Keratinocyte (primary cell): Measurements from ENCODE around the gene CORO2A. TPM values are rescaled to one million over a fixed set of nuclear protein-coding genes. Genes with fewer than 3 reads are reported as not detected.
A peak's percentile ranks its signal among the peaks of the same experiment; 100 is the strongest.

Source experiments
- DNase-seq: peaks from one replicate; pipeline ENCODE4 v3.0.0-alpha.2; 2011; ENCODE audit warnings: low read depth, missing footprints, low spot score
- FAIRE-seq: peaks from 2 replicates; lab custom pipeline; 2011; peaks lifted over from hg19 to GRCh38; lab: Jason Lieb, UNC
- H2AFZ ChIP-seq: 2 replicates; pipeline ENCODE4 v1.6.0; 2012; ENCODE audit warnings: low read length, control low read depth, inconsistent platforms; ENCODE audit not compliant: control insufficient read depth
- H3K27ac ChIP-seq: 2 replicates; pipeline ENCODE4 v1.5.1; 2011; ENCODE audit warnings: low read length; ENCODE audit not compliant: control insufficient read depth, insufficient read depth
- H3K27me3 ChIP-seq: 3 replicates; pipeline ENCODE4 v1.6.0; 2011; ENCODE audit warnings: low read length; ENCODE audit not compliant: control insufficient read depth, insufficient read depth; ENCODE audit errors: extremely low read depth
- H3K36me3 ChIP-seq, 2 experiments: 2 replicates in 1 of 2; 3 replicates in 1 of 2; pipeline ENCODE4 v1.5.1; 2011; ENCODE audit warnings: low read length in 2 of 2, mild to moderate bottlenecking in 1 of 2; ENCODE audit not compliant: control insufficient read depth in 2 of 2, insufficient read depth in 2 of 2; ENCODE audit errors: extremely low read depth in 1 of 2
- H3K4me1 ChIP-seq: 3 replicates; pipeline ENCODE4 v1.5.1; 2011; ENCODE audit warnings: low read length; ENCODE audit not compliant: control insufficient read depth, insufficient read depth; ENCODE audit errors: extremely low read depth
- H3K4me2 ChIP-seq: 3 replicates; pipeline ENCODE4 v1.6.0; 2011; ENCODE audit warnings: low read depth, low read length; ENCODE audit not compliant: control insufficient read depth, insufficient read depth; ENCODE audit errors: extremely low read depth
- H3K4me3 ChIP-seq, 3 experiments: fragments of 200-600 bp in 1 of 3; sonication (generic) in 1 of 3; 2 replicates in 2 of 3; 3 replicates in 1 of 3; pipeline ENCODE4 v1.5.1; 2011 to 2016; ENCODE audit warnings: low read length in 3 of 3, mild to moderate bottlenecking in 3 of 3, control low read depth in 2 of 3, inconsistent platforms in 1 of 3, low read depth in 1 of 3, mixed read lengths in 1 of 3, mixed run types in 1 of 3, moderate library complexity in 1 of 3; ENCODE audit not compliant: control insufficient read depth in 2 of 3, insufficient read depth in 2 of 3; ENCODE audit errors: extremely low read depth in 1 of 3
- H3K79me2 ChIP-seq: 2 replicates; pipeline ENCODE4 v1.6.0; 2012; ENCODE audit warnings: low read length; ENCODE audit not compliant: control insufficient read depth, insufficient read depth
- H3K9ac ChIP-seq: 3 replicates; pipeline ENCODE4 v1.6.0; 2011; ENCODE audit warnings: low read length; ENCODE audit not compliant: control insufficient read depth, insufficient read depth; ENCODE audit errors: extremely low read depth
- H3K9me1 ChIP-seq: 3 replicates; pipeline ENCODE4 v1.6.0; 2011; ENCODE audit warnings: low read length; ENCODE audit not compliant: control insufficient read depth, insufficient read depth; ENCODE audit errors: extremely low read depth
- H3K9me3 ChIP-seq: 2 replicates; pipeline ENCODE4 v1.5.1; 2012; ENCODE audit warnings: low read depth, low read length; ENCODE audit not compliant: control insufficient read depth
- H4K20me1 ChIP-seq: 3 replicates; pipeline ENCODE4 v1.6.0; 2011; ENCODE audit warnings: low read length; ENCODE audit not compliant: control insufficient read depth, insufficient read depth; ENCODE audit errors: extremely low read depth
- CTCF ChIP-seq, 3 experiments: IDR thresholded peaks in 1 of 3; conservative IDR thresholded peaks in 1 of 3; optimal IDR thresholded peaks in 1 of 3; 2 replicates in 2 of 3; 3 replicates in 1 of 3; pipeline versions ENCODE3 to v1.5.1; 2011; ENCODE audit warnings: low read length in 3 of 3, mild to moderate bottlenecking in 3 of 3, moderate library complexity in 2 of 3, control low read depth in 1 of 3, inconsistent platforms in 1 of 3; ENCODE audit not compliant: insufficient read depth in 2 of 3; ENCODE audit errors: extremely low read depth in 1 of 3
- EZH2 ChIP-seq: IDR thresholded peaks from one replicate; pipeline ENCODE4 v1.6.1; 2012; ENCODE audit warnings: inconsistent platforms, mild to moderate bottlenecking, low read length, moderate library complexity
- dilution Hi-C: fragments of 300-500 bp; cut with MboI; formaldehyde crosslinking; loops from one replicate; pipeline ENCODE4 v1.7.0; 2020; ENCODE audit warnings: low sequenced_read_pairs; ENCODE audit not compliant: extremely low pct_ligation_motif_present
- polyA plus RNA-seq, 5 experiments: library from polyadenylated mRNA; depleted of rRNA in 3 of 5; stranded (reverse) in 3 of 5; stranded (forward) in 1 of 5; unstranded in 1 of 5; fragments of >200 nt; gene quantifications; 1 replicate in 1 of 5; 2 replicates in 3 of 5; 3 replicates in 1 of 5; pipeline versions ENCODE4 v1.2.1 to v1.2.3, GENCODE V29; 2011 to 2012; ENCODE audit warnings: missing spikeins in 2 of 5, low read depth in 1 of 5, low replicate concordance in 1 of 5

Gene CORO2A
- polyA plus RNA-seq, 1 donor (not counting 4 experiments of a cell fraction or from before 2014, with no cell fraction given), result 31.7 TPM

GRCh38 chr9:98101416-98101815 is 91.0 kb downstream of the CORO2A start:
- Histone ChIP-seq H3K27ac (no peak overlapping the region), H3K4me3 (no peak overlapping the region), H2AFZ (no peak overlapping the region), H3K9ac (no peak overlapping the region), H3K4me2 (no peak overlapping the region), H4K20me1 (no peaks in the 10 kb centered on the region), H3K79me2 (peaks cover 23% of the 10 kb centered on the region), H3K9me1 (peaks cover 2% of the 10 kb centered on the region), H3K27me3 (no peaks in the 10 kb centered on the region), H3K4me1 (peaks cover 31% of the 10 kb centered on the region), H3K9me3 (no peaks in the 10 kb centered on the region), H3K36me3 (peaks cover 5 to 15% of the 10 kb centered on the region in 2 experiments)
- no peak for DNase-seq
- TF ChIP-seq EZH2, result no peak
- no peak for TF ChIP-seq CTCF (optimal IDR thresholded peaks at IDR 0.05 in 1 of 3, IDR thresholded peaks at IDR 0.05 in 1 of 3, conservative IDR thresholded peaks at IDR 0.05 in 1 of 3; ENCODE audit: extremely low read depth in 1 of 3, insufficient read depth in 2 of 3, low read length in 3 of 3)
- dilution Hi-C loops, result no loop called here
- no peak for FAIRE-seq

GRCh38 chr9:98100456-98100855 is 92.0 kb downstream of the CORO2A start:
- peak overlapping the region; percentile 49 for H3K9ac ChIP-seq
- no peak overlapping the region for H3K4me3 ChIP-seq
- no peaks in the 10 kb centered on the region for H3K9me3 ChIP-seq
- DNase-seq (no peak), FAIRE-seq (no peak)
- H3K27me3 ChIP-seq, result no peaks in the 10 kb centered on the region
- H4K20me1 ChIP-seq, result no peaks in the 10 kb centered on the region
- no peak overlapping the region for H2AFZ ChIP-seq
- no peak for TF ChIP-seq CTCF (optimal IDR thresholded peaks at IDR 0.05 in 1 of 3, IDR thresholded peaks at IDR 0.05 in 1 of 3, conservative IDR thresholded peaks at IDR 0.05 in 1 of 3; ENCODE audit: extremely low read depth in 1 of 3, insufficient read depth in 2 of 3, low read length in 3 of 3)
- TF ChIP-seq EZH2, result no peak
- peaks cover 2% of the 10 kb centered on the region for H3K9me1 ChIP-seq
- H3K4me1 ChIP-seq, result peaks cover 31% of the 10 kb centered on the region
- H3K79me2 ChIP-seq, result peaks cover 19% of the 10 kb centered on the region
- peaks cover 6 to 15% of the 10 kb centered on the region in 2 experiments for H3K36me3 ChIP-seq
- peak overlapping the region; percentile 66 for H3K27ac ChIP-seq
- dilution Hi-C loops, result no loop called here
- peak overlapping the region; percentile 63 for H3K4me2 ChIP-seq
